Fibroblast of skin of right quadriceps (primary cell): Measurements from ENCODE around the gene PHLDA3.
A peak's percentile ranks its signal among the peaks of the same experiment; 100 is the strongest.

ENCODE experiments used
- DNase-seq: peaks from one replicate; pipeline ENCODE4 v3.0.0-alpha.2; 2013

The PHLDA3 gene

GRCh38 chr1:201468844-201469644, at the start of gene PHLDA3:
PHLDA3 (minus strand) TSS chr1:201469188; CDS start chr1:201468786, 402 bp downstream.
- DNase-seq = peak; percentile 95

GRCh38 chr1:201518071-201518470, 49.1 kb upstream of the PHLDA3 start:
- no peak for DNase-seq

- no peak for DNase-seq
These were observed 48.6 kb upstream of the PHLDA3 start for GRCh38 chr1:201517631-201518030.

GRCh38 chr1:201516511-201517127, 47.6 kb upstream of the PHLDA3 start:
- no peak for DNase-seq

GRCh38 chr1:201515895-201516294, 46.9 kb upstream of the PHLDA3 start:
- no peak for DNase-seq

- DNase-seq = no peak
These were observed 46.2 kb upstream of the PHLDA3 start for GRCh38 chr1:201515062-201515750.

- no peak for DNase-seq
These were observed 45.5 kb upstream of the PHLDA3 start for GRCh38 chr1:201514466-201514865.

- no peak for DNase-seq
These were observed 44.7 kb upstream of the PHLDA3 start for GRCh38 chr1:201513498-201514243.

- no peak for DNase-seq
These were observed 43.1 kb upstream of the PHLDA3 start for GRCh38 chr1:201511941-201512539.

GRCh38 chr1:201511396-201511940, 42.5 kb upstream of the PHLDA3 start:
- no peak for DNase-seq

GRCh38 chr1:201510734-201511133, 41.7 kb upstream of the PHLDA3 start:
- no peak for DNase-seq

- no peak for DNase-seq
These were observed 40.8 kb upstream of the PHLDA3 start for GRCh38 chr1:201509601-201510374.

GRCh38 chr1:201508809-201509208, 39.8 kb upstream of the PHLDA3 start:
- peak; percentile 66 for DNase-seq

- DNase-seq = no peak
These were observed 38.3 kb upstream of the PHLDA3 start for GRCh38 chr1:201507360-201507675.

- peak; percentile 88 for DNase-seq
These were observed 37.8 kb upstream of the PHLDA3 start, which contains the start of gene CSRP1 for GRCh38 chr1:201506557-201507359. CSRP1 (minus strand) TSS chr1:201507123; CDS start chr1:201496303, 10,820 bp downstream.

GRCh38 chr1:201506092-201506491, 37.1 kb upstream of the PHLDA3 start:
- no peak for DNase-seq

- DNase-seq = peak; percentile 76
These were observed 36.5 kb upstream of the PHLDA3 start for GRCh38 chr1:201505503-201505890.

GRCh38 chr1:201504799-201505502, 36.0 kb upstream of the PHLDA3 start:
- DNase-seq = no peak

GRCh38 chr1:201504179-201504631, 35.2 kb upstream of the PHLDA3 start:
- peak; percentile 60 for DNase-seq
